Skin of body (tissue), 3 donors: ENCODE data around the gene ARHGAP11A. TPM values are rescaled to one million over a fixed set of nuclear protein-coding genes. Genes with fewer than 3 reads are reported as not detected.

Experiments
- DNase-seq: peaks from one replicate; lab custom pipeline; 2025; lab: John Stamatoyannopoulos, UW
- small RNA-seq: library from RNA; depleted of rRNA; stranded (forward); fragments of <200 nt; gene quantifications from one replicate; pipeline ENCODE3, GENCODE V24; 2014; ENCODE audit warnings: low replicate concordance
- total RNA-seq: library from RNA; depleted of rRNA; stranded (reverse); fragments of >200 nt; gene quantifications from one replicate; pipeline ENCODE4 v1.2.3, GENCODE V29; 2014

The ARHGAP11A gene
- total RNA-seq, 1 donor from 2014 or later: 13.2 TPM

- DNase-seq: no peak
These were observed 68.7 kb downstream of the ARHGAP11A start for GRCh38 chr15:32683906-32684584.

- DNase-seq: peak; percentile 57
These were observed 70.3 kb downstream of the ARHGAP11A start for GRCh38 chr15:32685576-32685975.

GRCh38 chr15:32687556-32687955 is 72.3 kb downstream of the ARHGAP11A start:
- no peak for DNase-seq

GRCh38 chr15:32688151-32688639 is 72.9 kb downstream of the ARHGAP11A start:
- DNase-seq: no peak

Small RNA genes within 50 kb of the gene (small RNA-seq; reads per million reads assigned to genes)
- not detected for gene RN7SL286P

Other genes with a start within 250 kb of the ARHGAP11A start
- 0.30 TPM for gene GOLGA8K, start 212.2 kb upstream of the ARHGAP11A start, total RNA-seq
- 0.39 TPM for gene GOLGA8O, start 159.9 kb upstream of the ARHGAP11A start, total RNA-seq
- gene GOLGA8N, start 22.0 kb upstream of the ARHGAP11A start, total RNA-seq: 14.3 TPM
- gene SCG5, start 26.2 kb downstream of the ARHGAP11A start, total RNA-seq: 5.0 TPM
- 3.6 TPM for gene GREM1, start 102.5 kb downstream of the ARHGAP11A start, total RNA-seq